CD4-positive, alpha-beta T cell treated with Interleukin-17A for 4 hours (primary cell): ENCODE results near the gene ZSCAN20.
"Not testable (repeated sequence)": the region's sequence is repeated elsewhere in the genome, so short reads cannot be mapped to it uniquely, and the experiment has no call there.

ENCODE experiments used
- DNase-seq: peaks from one replicate; pipeline ENCODE4 v3.0.0-alpha.2; 2020; ENCODE audit warnings: mixed read lengths

The ZSCAN20 gene

GRCh38 chr1:33497410-33497809 lies 25.0 kb downstream of the ZSCAN20 start:
- no peak for DNase-seq

- DNase-seq: no peak
Measured at GRCh38 chr1:33500547-33500946, 28.1 kb downstream of the ZSCAN20 start.

GRCh38 chr1:33501309-33501708 lies 28.9 kb downstream of the ZSCAN20 start:
- no peak for DNase-seq

- DNase-seq: no peak
Measured at GRCh38 chr1:33501774-33502173, 29.3 kb downstream of the ZSCAN20 start.

GRCh38 chr1:33502726-33503125 lies 30.3 kb downstream of the ZSCAN20 start:
- no peak for DNase-seq

GRCh38 chr1:33503506-33503905 lies 31.1 kb downstream of the ZSCAN20 start:
- no peak for DNase-seq

- DNase-seq: no peak
Measured at GRCh38 chr1:33507661-33508060, 35.2 kb downstream of the ZSCAN20 start.

GRCh38 chr1:33508151-33508550 lies 35.7 kb downstream of the ZSCAN20 start:
- DNase-seq: no peak

- DNase-seq: not testable (repeated sequence)
Measured at GRCh38 chr1:33509276-33509675, 36.8 kb downstream of the ZSCAN20 start.

GRCh38 chr1:33512226-33513011 lies 40.0 kb downstream of the ZSCAN20 start:
- DNase-seq: no peak

- no peak for DNase-seq
Measured at GRCh38 chr1:33515112-33515511, 42.7 kb downstream of the ZSCAN20 start.

GRCh38 chr1:33515607-33516006 lies 43.2 kb downstream of the ZSCAN20 start:
- no peak for DNase-seq

- no peak for DNase-seq
Measured at GRCh38 chr1:33516428-33516827, 44.0 kb downstream of the ZSCAN20 start.

- no peak for DNase-seq
Measured at GRCh38 chr1:33516891-33517567, 44.6 kb downstream of the ZSCAN20 start.

- DNase-seq: no peak
Measured at GRCh38 chr1:33517596-33518250, 45.3 kb downstream of the ZSCAN20 start.

- DNase-seq: no peak
Measured at GRCh38 chr1:33519240-33519884, 46.9 kb downstream of the ZSCAN20 start.

- no peak for DNase-seq
Measured at GRCh38 chr1:33524586-33524985, 52.1 kb downstream of the ZSCAN20 start.

- no peak for DNase-seq
Measured at GRCh38 chr1:33527934-33528333, 55.5 kb downstream of the ZSCAN20 start.

- DNase-seq: no peak
Measured at GRCh38 chr1:33529957-33530356, 57.5 kb downstream of the ZSCAN20 start.

GRCh38 chr1:33532250-33532649 lies 59.8 kb downstream of the ZSCAN20 start:
- no peak for DNase-seq

GRCh38 chr1:33532936-33533335 lies 60.5 kb downstream of the ZSCAN20 start:
- no peak for DNase-seq

GRCh38 chr1:33535334-33535733 lies 62.9 kb downstream of the ZSCAN20 start:
- DNase-seq: no peak

GRCh38 chr1:33537885-33538284 lies 65.4 kb downstream of the ZSCAN20 start:
- DNase-seq: no peak
